Kidney tubule cell (primary cell): ENCODE measurements around the gene DLEC1.
A peak's percentile ranks its signal among the peaks of the same experiment; 100 is the strongest.
"Not testable (repeated sequence)": the region's sequence is repeated elsewhere in the genome, so short reads cannot be mapped to it uniquely, and the experiment has no call there.

ENCODE experiments used
- DNase-seq: peaks from one replicate; pipeline ENCODE4 v3.0.0-alpha.2; 2018; ENCODE audit warnings: low spot score

The DLEC1 gene

DNA sequence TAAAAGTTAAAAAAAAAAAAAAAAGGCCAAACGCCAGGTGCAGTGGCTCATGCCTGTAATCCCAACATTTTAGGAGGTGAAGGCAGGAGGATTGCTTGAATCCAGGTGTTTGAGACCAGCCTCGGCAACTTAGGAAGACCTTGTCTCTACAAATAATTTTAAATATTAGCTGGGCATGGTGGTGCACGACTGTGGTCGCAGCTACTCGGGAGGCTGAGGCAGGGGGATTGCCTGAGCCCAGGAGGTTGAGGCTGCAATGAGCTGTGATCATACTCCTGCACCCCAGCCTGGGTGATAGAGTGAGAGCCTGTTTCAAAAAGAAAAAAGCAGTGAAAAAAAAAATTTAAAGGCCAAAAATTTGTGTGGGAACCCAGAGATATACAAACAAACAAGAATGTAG lies 2.7 kb upstream of the DLEC1 start:
- DNase-seq = no peak

DNA sequence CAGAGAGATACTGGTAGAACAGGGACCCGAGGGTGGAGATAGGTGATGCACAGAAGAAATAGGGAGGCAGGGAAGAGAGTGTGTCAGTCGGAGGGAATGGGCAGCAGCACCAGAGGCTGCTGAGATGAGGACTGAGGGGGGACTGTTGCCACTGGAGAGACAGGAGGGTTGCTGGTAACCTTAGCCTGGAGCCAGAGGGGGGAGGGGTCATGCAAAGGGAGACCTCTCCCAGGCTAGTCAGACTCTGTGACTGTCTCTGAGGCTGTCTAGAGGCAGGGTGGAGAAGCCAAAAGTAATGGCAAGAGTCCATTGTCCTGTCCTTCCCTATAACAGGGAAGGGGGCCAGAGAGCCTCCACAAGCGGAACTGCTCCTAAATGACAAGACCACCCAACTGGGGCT lies 2.1 kb upstream of the DLEC1 start:
- DNase-seq = no peak

DNA sequence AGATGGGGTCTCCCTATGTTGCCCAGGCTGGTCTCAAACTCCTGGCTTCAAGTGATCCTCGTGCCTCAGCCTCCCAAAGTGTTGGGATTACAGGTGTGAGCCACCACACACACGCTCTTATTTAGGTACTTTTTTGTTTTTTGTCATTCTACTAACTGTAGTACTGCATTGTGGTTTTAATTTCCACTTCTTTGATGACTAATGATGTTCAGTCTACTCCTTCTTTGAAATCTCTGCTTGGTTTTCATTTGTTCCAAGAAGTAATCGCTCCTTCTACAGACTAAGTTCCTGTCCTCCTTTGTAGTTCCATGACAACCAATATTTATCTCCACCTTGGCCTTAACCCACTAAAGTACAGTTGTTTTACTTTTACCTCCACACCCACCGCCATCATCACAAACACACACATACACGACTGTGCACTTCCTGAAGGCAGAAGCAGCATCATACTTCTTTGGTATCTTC lies 529 bp upstream of the DLEC1 start:
- no peak for DNase-seq

DNA sequence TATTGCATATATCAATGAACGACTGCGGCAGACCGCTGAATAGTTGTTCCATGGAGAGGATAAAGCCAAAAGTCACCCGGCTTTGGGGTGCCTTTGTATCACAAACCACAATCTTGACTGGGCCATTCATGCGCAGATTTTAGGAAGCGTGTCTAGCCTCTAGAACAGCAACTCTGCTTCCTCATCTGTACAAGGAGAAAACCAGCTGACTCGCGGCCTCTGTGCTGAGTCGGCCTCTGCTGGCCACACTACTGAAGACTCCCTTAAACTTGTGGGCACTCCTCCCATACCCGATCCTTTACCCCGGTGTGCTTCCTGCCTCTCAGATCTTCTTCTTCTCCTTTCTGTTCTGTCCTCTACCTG lies 872 bp downstream of the DLEC1 start:
- peak; percentile 55 for DNase-seq

DNA sequence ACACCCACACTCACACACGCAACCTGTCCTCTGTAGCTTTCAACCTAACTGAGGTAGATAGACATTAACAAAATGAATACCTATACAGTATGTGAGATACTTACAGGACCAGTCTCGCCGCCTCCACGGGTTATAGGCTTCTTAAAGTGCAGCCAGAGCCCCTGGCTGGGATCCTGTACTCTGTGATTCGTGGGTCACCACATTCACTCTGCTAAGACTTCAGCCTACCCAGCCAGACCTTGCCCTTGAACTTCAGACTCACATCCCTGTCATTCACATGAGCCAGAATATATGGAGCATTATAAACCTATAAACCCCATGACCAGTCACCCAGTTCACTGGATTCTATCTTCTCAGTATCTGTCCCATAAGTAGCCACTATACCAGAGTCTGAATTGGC lies 1.4 kb downstream of the DLEC1 start:
- no peak for DNase-seq

DNA sequence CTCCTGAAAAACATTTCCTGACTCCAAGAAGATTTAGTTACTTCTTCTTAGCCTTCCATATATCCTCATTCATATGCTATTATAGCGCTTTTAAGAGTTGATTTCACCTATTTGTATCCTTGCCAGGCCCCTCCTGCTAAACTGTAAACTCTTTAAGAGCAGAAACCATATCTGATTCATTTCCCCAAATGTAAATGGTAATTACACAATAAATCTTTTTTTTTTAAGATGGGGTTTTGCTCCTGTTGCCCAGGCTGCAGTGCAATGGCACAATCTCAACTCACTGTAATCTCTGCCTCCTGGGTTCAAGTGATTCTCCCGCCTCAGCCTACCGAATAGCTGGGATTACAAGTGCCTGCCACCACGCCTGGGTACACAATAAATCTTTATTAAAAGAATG lies 4.5 kb downstream of the DLEC1 start:
- no peak for DNase-seq

DNA sequence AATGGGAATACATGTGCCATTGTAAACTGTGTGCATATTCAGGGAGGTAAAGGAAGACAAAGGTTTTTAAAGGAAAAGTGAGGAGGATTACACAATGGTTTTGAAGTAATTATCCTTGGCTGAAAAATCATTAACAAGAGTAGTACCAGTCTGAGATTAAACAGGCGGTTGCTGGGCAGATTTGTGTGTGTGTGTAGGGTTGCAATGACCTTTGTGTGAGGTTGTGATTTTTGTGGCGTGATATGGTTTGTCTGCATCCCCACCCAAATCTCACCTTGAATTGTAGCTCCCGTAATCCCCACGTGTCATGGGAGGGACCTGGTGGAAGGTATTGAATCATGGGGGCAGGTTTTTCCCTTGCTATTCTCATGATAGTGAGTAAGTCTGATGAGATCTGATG lies 7.0 kb downstream of the DLEC1 start:
- DNase-seq = no peak

DNA sequence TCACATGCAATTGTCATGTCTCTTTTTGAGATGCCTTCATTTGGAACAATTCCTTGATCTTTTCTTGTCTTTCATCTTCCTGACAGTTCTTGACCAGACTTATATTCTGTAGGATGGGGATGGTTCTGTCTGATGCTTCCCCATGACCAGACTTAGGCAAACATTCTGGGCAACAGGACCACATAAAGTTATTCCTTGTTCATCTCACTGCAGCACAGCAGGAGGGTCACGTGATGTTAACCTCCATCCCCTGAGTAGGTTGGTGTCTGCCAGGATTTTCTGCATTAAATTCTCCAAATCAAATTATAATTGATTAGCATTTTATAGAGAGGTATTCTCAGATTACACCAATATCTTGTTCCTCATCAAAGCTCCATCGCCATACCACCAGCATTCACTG lies 7.8 kb downstream of the DLEC1 start:
- no peak for DNase-seq

DNA sequence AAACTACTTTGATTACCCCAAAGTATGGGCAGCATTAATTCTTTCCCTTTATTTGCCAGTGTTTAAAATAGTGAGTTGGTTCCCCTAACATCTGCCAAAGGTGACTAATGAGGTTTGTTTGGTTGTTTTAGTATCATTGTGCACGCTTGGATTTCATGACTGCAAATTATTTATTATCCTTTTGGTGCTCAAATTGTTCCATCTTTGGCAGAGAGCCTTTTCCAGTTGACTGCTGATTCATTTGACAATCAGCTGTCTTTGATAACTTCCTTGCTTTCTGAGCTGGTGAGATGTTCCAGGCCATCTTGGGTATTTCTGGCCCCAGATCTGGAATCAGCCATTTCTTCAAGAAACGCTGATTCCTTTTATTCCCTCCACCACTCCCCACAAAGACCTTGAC lies 8.9 kb downstream of the DLEC1 start:
- DNase-seq = no peak

DNA sequence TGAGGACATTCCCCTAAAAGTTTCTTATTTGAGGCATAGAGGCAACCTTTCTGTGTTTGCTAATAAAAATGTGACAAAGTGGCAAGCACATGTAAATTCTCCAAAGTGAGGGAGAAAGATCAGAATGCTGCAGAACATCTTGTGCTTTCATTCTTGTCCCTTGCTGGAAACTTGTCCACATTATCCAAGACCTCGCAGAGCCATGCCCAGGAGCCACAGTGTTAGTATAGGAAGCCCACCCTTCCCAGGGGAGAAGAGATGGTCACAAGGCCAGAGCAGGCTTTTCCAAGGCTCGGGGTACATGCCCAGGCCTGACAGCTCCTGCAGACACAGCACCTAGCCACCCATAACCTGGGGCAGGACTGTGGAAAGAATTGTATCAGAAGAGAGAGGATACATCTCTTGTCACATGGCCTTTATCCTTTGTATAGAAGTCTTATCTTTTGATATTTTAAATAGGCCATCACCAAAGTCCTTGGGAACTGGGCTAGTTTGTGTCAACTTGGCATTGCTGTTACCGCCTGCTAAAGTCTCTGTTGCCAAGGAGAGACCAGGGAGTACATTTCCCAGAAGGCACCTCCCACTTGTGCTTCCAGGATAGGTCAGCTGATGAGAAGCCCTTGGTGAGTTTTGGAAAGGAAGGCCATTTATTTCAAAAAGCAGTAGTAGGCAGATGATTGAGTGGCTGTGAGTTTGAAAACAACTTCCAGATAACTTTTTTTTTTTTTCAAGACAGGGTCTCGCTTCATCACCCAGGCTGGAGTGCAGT lies 10.5 kb downstream of the DLEC1 start:
- no peak for DNase-seq

DNA sequence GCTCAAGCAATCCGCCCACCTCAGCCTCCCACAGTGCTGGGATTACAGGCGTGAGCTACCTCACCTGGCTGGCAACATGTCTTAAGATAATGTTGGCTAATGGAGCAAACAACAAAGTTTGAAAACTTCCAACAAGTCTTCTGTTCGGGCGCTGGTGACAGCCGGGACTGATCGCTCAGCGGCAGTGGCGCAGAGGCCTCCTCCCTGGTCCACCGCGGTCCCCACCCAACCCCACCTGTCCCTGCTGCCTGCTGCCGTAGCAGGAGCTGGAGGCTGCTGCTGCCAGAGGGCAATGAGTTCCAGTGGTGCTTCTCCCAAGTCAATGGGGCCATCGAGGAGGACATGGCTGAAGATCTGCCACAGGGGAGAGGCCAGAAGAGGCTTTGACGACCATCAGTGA lies 12.1 kb downstream of the DLEC1 start:
- DNase-seq = no peak

DNA sequence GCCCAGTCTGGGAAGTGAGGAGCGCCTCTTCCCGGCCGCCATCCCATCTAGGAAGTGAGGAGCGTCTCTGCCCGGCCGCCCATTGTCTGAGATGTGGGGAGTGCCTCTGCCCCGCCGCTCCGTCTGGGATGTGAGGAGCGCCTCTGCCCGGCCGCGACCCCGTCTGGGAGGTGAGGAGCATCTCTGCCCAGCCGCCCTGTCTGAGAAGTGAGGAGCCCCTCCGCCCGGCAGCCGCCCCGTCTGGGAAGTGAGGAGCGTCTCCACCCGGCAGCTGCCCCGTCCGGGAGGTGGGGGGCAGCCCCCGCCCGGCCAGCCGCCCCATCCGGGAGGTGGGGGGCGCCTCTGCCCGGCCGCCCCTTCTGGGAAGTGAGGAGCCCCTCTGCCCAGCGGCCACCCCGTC lies 14.3 kb downstream of the DLEC1 start:
- DNase-seq = not testable (repeated sequence)

DNA sequence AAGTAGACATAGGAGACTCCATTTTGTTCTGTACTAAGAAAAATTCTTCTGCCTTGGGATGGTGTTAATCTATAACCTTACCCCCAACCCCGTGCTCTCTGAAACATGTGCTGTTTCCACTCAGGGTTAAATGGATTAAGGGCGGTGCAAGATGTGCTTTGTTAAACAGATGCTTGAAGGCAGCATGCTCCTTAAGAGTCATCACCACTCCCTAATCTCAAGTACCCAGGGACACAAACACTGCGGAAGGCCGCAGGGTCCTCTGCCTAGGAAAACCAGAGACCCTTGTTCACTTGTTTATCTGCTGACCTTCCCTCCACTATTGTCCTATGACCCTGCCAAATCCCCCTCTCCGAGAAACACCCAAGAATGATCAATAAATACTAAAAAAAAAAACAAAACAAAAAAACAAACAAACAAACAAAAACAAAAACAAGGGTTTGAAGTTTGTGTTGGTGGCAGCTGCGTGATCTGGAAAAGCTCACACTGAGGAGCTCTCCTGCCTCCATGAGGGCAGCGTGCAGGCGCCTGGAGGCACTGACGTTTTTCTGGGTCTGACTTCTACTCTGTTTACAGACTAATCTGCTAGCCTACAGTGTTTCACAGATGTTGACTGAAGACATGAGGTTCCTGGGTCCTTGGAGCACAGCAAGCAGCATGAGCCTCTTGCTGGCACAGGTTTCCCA lies 14.9 kb downstream of the DLEC1 start:
- not testable (repeated sequence) for DNase-seq

DNA sequence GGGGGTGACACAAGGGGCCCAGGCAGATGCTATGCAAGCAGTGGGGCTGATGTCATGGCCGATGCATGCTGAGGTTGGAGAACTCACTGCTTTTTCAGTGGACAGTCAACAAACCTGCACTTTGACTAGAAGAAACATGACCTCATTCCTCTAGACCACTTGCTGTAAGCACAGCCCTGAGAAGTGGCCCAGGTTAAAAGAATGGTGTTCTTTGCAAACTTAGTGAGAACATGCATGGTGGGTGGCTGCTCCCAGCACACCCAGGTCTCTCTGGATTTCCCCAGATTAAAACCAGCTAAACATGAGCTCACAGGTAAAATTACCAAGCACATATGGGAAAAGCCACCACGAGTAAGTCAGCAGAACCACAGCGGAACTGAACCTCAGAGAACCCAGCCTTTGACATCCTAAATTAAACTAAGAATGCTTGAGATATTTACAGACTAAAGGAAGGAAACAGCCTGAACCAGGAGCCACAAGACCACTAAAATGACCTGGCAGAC lies 15.5 kb downstream of the DLEC1 start:
- DNase-seq = peak; percentile 18

DNA sequence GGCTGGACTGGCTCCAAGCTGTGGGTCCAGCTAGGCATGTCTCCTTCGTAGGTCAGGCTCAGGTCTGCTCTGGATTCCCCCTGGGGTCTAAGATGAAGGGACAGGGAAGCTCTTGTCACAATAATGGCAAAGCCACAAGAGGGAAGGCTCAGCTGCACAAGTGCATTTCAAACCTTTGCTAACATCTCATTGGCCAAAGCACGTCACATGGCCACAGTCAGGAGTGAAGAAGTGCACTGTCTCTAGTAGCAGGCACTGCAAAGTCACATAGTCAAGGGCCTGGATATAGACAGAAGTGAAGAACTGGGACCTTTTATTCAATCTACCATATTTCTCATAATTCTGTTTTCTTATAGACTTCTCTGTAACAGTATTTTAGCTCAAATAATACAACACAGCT lies 20.1 kb downstream of the DLEC1 start:
- no peak for DNase-seq

DNA sequence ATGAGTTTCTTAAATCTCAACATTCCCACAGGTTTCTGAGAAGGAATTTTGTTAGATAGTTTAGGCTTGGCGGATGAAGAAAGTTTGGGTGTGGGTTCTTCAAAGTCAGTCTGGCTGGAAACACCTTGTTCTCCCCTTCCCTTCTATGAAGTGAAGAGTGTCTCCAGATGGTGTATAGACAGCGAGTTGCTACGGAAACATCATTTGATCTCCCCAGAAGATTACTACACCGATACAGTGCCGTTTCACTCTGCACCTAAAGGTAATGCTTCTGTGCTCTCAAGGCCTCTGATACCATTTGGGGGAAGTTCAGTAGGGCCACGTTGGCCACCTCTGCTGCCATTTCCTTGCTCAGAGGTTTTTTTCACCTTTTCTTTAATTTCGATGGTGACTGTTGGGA lies 20.6 kb downstream of the DLEC1 start:
- DNase-seq = no peak

DNA sequence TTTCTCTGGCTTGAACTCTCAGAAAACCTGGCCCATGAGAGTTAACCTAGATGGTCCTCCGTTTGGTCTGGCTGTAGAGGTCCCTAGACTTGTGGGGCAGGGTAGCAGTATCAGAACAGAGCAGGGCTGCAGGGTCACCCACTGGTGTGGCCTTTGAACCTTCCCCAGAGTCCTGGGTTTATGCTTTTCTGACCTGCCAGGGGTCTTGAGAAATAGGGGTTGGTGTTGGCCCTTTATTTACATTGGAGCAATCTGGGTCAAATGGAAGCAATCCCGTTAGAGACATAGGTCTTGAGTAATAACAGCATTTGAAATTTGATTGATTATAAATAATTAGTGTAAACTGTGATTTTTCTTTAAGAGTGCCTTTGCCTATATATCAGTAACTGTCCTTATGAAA lies 23.8 kb downstream of the DLEC1 start:
- no peak for DNase-seq

DNA sequence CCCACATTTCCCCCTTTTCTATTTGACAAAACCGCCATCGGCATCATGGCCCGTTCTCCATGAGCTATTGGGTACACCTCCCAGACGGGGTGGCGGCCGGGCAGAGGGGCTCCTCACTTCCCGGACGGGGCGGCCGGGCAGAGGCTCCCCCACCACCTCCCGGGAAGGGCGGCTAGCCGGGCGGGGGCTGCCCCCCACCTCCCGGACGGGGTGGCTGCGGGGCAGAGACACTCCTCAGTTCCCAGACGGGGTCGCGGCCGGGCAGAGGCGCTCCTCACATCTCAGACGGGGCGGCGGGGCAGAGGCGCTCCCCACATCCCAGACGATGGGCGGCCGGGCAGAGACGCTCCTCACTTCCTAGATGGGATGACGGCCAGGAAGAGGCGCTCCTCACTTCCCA lies 25.4 kb downstream of the DLEC1 start:
- not testable (repeated sequence) for DNase-seq

DNA sequence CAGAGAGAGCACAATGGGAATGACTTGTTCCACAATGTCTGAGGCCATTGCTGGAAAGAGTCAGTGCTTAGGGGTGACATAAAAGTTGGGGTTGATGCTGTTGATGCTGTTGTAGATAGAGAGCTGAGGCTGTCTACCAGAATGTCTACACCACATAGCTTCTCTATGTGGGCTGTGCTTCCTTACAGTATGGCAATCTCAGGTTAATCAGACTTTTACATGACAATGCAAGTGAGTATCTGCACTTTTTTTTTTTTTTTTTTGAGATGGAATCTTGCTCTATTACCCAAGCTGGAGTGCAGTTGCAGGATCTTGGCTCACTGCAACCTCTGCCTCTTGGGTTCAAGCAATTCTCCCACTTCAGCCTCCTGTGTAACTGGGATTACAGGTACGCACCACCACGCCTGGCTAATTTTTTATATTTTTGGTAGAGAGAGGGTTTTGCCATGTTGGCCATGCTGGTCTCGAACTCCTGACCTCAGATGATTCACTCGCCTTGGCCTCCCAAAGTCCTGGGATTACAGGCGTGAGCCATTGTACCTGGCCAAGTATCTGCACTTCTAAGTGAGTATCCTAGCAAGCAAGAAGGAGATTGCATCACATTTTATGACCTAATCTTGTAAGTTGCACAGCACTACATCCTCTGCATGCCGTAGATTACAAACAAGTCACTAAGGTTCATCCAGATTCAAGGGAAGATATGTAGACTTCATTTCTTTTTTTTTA lies 28.7 kb downstream of the DLEC1 start:
- DNase-seq = no peak

DNA sequence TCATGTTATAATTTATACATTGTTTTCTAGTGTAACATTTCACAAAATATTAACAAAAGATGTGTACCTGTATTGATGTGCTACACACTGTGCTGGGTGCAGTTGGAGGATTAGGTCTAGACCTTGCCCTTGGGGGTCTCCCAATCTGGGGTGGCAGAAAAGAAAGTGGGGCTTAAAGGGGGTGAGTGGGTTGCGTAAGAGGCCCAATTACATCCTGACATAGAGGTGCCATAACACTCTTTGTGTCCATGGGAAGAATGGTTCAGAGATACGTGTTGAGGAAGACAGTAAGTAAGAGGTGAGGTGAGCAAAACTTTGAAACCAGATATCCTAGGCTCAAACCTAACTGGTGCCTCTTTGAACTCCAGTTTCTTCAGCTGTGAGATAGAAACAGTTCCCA lies 31.0 kb downstream of the DLEC1 start:
- DNase-seq = no peak

DNA sequence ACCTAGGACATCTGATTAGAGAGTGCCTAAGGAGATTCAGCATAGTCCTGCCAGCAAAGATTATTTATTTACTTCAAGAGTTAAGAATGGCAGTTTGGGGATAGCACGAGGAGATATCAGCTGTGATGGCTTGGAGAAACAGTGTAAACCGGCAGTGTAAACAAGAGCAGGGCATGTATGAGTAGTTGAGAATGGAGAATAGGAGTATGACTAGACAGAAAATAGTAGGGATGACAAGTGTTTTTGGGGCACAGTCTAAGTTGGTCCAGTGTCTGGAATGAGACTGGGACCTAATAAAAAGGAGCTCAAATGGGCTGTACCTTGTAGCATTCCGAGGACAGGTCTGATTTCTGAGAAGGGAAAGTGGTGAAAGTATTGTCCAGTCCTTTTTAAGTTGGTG lies 38.1 kb downstream of the DLEC1 start:
- not testable (repeated sequence) for DNase-seq

DNA sequence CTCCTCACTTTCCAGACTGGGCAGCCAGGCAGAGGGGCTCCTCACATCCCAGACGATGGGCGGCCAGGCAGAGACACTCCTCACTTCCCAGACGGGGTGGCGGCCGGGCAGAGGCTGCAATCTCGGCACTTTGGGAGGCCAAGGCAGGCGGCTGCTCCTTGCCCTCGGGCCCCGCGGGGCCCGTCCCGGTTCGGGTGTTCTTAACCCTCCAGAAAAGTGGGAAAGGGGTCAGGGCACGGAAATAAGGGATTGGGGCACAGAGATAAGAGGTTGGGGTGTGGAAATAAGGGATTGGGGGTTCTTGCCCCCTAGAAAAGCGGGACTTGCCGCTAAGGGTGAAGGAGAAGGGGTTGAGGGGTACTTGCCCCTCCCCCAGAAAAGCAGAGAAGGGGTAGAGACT lies 43.3 kb downstream of the DLEC1 start:
- DNase-seq = not testable (repeated sequence)

DNA sequence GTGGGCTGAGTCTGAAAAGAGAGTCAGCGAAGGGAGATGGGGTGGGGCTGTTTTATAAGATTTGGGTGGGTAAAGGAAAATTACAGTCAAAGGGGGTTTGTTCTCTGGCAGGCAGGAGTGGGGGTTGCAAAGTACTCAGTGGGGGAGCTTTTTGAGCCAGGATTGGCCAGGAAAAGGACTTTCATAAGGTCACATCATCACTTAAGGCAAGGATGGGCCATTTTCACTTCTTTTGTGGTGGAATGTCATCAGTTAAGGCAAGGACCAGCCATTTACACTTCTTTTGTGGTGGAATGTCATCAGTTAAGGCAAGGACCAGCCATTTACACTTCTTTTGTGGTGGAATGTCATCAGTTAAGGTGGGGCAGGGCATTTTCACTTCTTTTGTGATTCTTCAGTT lies 44.2 kb downstream of the DLEC1 start:
- DNase-seq = not testable (repeated sequence)
